A673 (cell line): ENCODE measurements around the gene RGS16.

Experiments used
- EZH2 ChIP-seq: fragments of 200-600 bp; sonication (generic); IDR thresholded peaks from 2 replicates; pipeline ENCODE4 v1.6.1; 2017; ENCODE audit warnings: borderline replicate concordance, low read depth, mild to moderate bottlenecking, mixed read lengths, antibody characterized with exemption, low read length; ENCODE audit not compliant: poor library complexity, severe bottlenecking
- TF ChIP-seq, protein P1 (sequence below): fragments of 300-800, 200-600 bp; sonication (generic); conservative IDR thresholded peaks from 2 replicates; pipeline ENCODE4 v1.5.1; 2017; ENCODE audit warnings: low read depth, mild to moderate bottlenecking, antibody characterized with exemption, low read length, moderate library complexity, mixed read lengths

GRCh38 chr1:182646739-182647138, 42.5 kb upstream of the RGS16 start:
- TF ChIP-seq, protein P1, sequence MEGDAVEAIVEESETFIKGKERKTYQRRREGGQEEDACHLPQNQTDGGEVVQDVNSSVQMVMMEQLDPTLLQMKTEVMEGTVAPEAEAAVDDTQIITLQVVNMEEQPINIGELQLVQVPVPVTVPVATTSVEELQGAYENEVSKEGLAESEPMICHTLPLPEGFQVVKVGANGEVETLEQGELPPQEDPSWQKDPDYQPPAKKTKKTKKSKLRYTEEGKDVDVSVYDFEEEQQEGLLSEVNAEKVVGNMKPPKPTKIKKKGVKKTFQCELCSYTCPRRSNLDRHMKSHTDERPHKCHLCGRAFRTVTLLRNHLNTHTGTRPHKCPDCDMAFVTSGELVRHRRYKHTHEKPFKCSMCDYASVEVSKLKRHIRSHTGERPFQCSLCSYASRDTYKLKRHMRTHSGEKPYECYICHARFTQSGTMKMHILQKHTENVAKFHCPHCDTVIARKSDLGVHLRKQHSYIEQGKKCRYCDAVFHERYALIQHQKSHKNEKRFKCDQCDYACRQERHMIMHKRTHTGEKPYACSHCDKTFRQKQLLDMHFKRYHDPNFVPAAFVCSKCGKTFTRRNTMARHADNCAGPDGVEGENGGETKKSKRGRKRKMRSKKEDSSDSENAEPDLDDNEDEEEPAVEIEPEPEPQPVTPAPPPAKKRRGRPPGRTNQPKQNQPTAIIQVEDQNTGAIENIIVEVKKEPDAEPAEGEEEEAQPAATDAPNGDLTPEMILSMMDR: no peak
- no peak for TF ChIP-seq EZH2
